GM21619 (cell line): ENCODE results near the gene SLCO4A1.

Source experiments
- ATAC-seq: cut with Tn5 transposase; IDR thresholded peaks from one replicate; pipeline ENCODE4 v1.9.1; 2021; ENCODE audit not compliant: unreplicated experiment

The SLCO4A1 gene

GRCh38 chr20:62696989-62697388, 54.7 kb downstream of the SLCO4A1 start:
- ATAC-seq = no peak

GRCh38 chr20:62697468-62697912, 55.2 kb downstream of the SLCO4A1 start:
- no peak for ATAC-seq

GRCh38 chr20:62698231-62698630, 55.9 kb downstream of the SLCO4A1 start:
- ATAC-seq = no peak

GRCh38 chr20:62699296-62699695, 57.0 kb downstream of the SLCO4A1 start:
- no peak for ATAC-seq

- ATAC-seq = no peak
These were observed 57.4 kb downstream of the SLCO4A1 start for GRCh38 chr20:62699741-62700140.

- ATAC-seq = no peak
These were observed 58.1 kb downstream of the SLCO4A1 start for GRCh38 chr20:62700261-62700930.

GRCh38 chr20:62701161-62702012, 59.1 kb downstream of the SLCO4A1 start:
- no peak for ATAC-seq

- ATAC-seq = no peak
These were observed 59.7 kb downstream of the SLCO4A1 start for GRCh38 chr20:62702013-62702300.

- ATAC-seq = no peak
These were observed 60.9 kb downstream of the SLCO4A1 start for GRCh38 chr20:62702895-62703852.

GRCh38 chr20:62703853-62704228, 61.5 kb downstream of the SLCO4A1 start:
- no peak for ATAC-seq

GRCh38 chr20:62704341-62704948, 62.1 kb downstream of the SLCO4A1 start:
- no peak for ATAC-seq

GRCh38 chr20:62705627-62706026, 63.3 kb downstream of the SLCO4A1 start:
- no peak for ATAC-seq

- no peak for ATAC-seq
These were observed 64.0 kb downstream of the SLCO4A1 start for GRCh38 chr20:62706344-62706743.

- no peak for ATAC-seq
These were observed 64.6 kb downstream of the SLCO4A1 start for GRCh38 chr20:62706857-62707256.

- ATAC-seq = no peak
These were observed 65.1 kb downstream of the SLCO4A1 start for GRCh38 chr20:62707276-62707920.

- no peak for ATAC-seq
These were observed 65.7 kb downstream of the SLCO4A1 start for GRCh38 chr20:62707921-62708521.

- no peak for ATAC-seq
These were observed 66.6 kb downstream of the SLCO4A1 start, which contains the start of gene NTSR1 for GRCh38 chr20:62708591-62709536. TSS of gene NTSR1 (plus strand) at chr20:62708836. CDS start at chr20:62709208, 372 bp downstream.

- no peak for ATAC-seq
These were observed 67.2 kb downstream of the SLCO4A1 start for GRCh38 chr20:62709537-62709905.
